ENCODE data around the gene NEU1. TPM values are rescaled to one million over a fixed set of nuclear protein-coding genes. Genes with fewer than 3 reads are reported as not detected.
"Not testable (repeated sequence)": the region's sequence is repeated elsewhere in the genome, so short reads cannot be mapped to it uniquely, and the experiment has no call there.

The NEU1 gene
- total and polyA plus RNA-seq, 2 donors = 20.8 to 21.9 TPM

DNA sequence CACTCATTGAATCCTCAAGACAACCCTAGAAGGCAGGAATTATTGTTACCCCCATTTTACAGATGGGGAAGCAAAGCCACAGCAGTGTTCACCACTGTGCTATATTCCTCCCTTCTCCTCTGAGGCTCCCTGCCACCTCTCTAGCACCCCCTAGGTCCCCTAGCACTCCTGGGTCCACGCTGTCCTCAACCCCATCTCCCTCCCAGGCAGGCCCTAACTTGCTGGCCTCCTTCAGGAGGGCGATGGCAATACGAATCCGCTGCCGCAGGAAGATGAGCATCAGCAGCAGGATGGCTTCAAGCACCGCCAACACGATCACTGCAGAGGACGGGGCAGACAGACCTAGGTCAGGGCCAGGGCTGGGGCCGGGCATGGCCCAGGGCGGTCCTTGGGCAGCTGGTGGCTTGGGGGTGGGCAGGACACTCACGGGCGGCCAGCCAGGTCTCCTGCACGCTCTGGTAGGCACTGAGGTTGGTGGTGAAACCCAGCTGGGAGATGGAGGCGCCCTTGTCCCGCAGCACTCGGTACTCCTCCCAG, 7.8 kb upstream of the NEU1 start:
- Histone ChIP-seq H3K27ac (ENCODE audit: low read depth in 1 of 2, low read length in 1 of 2) (no peak overlapping the region), H3K4me1 (ENCODE audit: control insufficient read depth in 2 of 2, insufficient read depth in 2 of 2, low read length in 2 of 2) (peaks cover 0 to 16% of the 10 kb centered on the region in 2 donors), H3K27me3 (ENCODE audit: control insufficient read depth in 2 of 2, insufficient read depth in 1 of 2, low read length in 1 of 2) (no peaks in the 10 kb centered on the region), H3K9me3 (ENCODE audit: control insufficient read depth in 2 of 2, insufficient read depth in 1 of 2, low read length in 1 of 2) (peaks cover 0 to 3% of the 10 kb centered on the region in 2 donors), H3K4me3 (ENCODE audit: low read length in 2 of 2) (no peak overlapping the region), H3K36me3 (ENCODE audit: control insufficient read depth in 2 of 2, insufficient read depth in 2 of 2, low read length in 1 of 2) (no peaks in the 10 kb centered on the region)
- DNase-seq (ENCODE audit: low read depth in 6 of 9, low spot score in 9 of 9) = no peak
- WGBS = 79% methylated on average over 16 of the region's 16 CpGs

DNA sequence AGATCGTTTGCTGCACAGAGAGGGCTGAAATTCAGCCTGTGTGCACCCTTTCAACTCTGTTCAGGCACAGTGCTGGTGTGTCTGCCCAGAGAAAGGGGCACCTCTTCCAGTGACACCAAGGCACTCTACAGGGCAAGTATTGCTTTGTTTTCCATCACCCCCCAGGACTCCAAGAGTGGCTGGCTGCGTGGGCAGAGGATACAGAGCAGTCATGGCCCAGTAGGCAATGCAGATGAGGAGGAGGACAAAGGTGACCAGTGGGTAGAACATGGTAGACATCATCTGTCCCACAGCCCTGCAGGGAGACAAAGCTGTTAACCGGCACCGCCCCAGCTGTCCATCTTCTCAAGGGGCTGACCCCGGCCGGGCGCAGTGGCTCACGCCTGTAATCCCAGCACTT, 6.7 kb upstream of the NEU1 start:
- Histone ChIP-seq H3K27ac (ENCODE audit: low read depth in 1 of 2, low read length in 1 of 2) (no peak overlapping the region), H3K27me3 (ENCODE audit: control insufficient read depth in 2 of 2, insufficient read depth in 1 of 2, low read length in 1 of 2) (no peaks in the 10 kb centered on the region), H3K9me3 (ENCODE audit: control insufficient read depth in 2 of 2, insufficient read depth in 1 of 2, low read length in 1 of 2) (peaks cover 0 to 3% of the 10 kb centered on the region in 2 donors), H3K4me3 (ENCODE audit: low read length in 2 of 2) (no peak overlapping the region), H3K4me1 (ENCODE audit: control insufficient read depth in 2 of 2, insufficient read depth in 2 of 2, low read length in 2 of 2) (peaks cover 3 to 17% of the 10 kb centered on the region in 2 donors), H3K36me3 (ENCODE audit: control insufficient read depth in 2 of 2, insufficient read depth in 2 of 2, low read length in 1 of 2) (no peaks in the 10 kb centered on the region)
- 94% methylated on average over 8 of the region's 8 CpGs for WGBS
- no peak for DNase-seq (ENCODE audit: low read depth in 6 of 9, low spot score in 9 of 9)

DNA sequence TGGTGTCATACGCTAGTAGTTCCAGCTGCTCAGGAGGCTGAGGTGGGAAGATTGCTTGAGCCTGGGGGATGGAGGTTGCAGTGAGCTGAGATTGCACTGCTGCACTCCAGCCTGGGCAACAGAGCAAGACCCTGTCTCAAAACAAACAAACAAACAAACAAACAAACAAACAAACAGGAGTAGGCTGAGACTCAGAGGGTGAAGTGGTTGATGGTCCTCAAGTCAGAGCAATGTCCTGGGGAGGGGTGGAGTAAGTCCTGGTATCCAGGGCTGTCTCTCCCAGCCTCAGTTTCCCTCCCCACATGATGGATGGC, 6.0 kb upstream of the NEU1 start:
- H3K4me3 ChIP-seq (ENCODE audit: low read length in 2 of 2); DNase-seq (ENCODE audit: low read depth in 6 of 9, low spot score in 9 of 9); H3K9me3 ChIP-seq (ENCODE audit: control insufficient read depth in 2 of 2, insufficient read depth in 1 of 2, low read length in 1 of 2); H3K36me3 ChIP-seq (ENCODE audit: control insufficient read depth in 2 of 2, insufficient read depth in 2 of 2, low read length in 1 of 2); H3K27me3 ChIP-seq (ENCODE audit: control insufficient read depth in 2 of 2, insufficient read depth in 1 of 2, low read length in 1 of 2): not testable (repeated sequence)
- peak overlapping the region in 1 of 2 donors; percentile 44 for H3K27ac ChIP-seq (ENCODE audit: low read depth in 1 of 2, low read length in 1 of 2)
- WGBS = 98% methylated on average over 1 of the region's 1 CpG
- H3K4me1 ChIP-seq (ENCODE audit: control insufficient read depth in 2 of 2, insufficient read depth in 2 of 2, low read length in 2 of 2) = peaks cover 5 to 20% of the 10 kb centered on the region in 2 donors

DNA sequence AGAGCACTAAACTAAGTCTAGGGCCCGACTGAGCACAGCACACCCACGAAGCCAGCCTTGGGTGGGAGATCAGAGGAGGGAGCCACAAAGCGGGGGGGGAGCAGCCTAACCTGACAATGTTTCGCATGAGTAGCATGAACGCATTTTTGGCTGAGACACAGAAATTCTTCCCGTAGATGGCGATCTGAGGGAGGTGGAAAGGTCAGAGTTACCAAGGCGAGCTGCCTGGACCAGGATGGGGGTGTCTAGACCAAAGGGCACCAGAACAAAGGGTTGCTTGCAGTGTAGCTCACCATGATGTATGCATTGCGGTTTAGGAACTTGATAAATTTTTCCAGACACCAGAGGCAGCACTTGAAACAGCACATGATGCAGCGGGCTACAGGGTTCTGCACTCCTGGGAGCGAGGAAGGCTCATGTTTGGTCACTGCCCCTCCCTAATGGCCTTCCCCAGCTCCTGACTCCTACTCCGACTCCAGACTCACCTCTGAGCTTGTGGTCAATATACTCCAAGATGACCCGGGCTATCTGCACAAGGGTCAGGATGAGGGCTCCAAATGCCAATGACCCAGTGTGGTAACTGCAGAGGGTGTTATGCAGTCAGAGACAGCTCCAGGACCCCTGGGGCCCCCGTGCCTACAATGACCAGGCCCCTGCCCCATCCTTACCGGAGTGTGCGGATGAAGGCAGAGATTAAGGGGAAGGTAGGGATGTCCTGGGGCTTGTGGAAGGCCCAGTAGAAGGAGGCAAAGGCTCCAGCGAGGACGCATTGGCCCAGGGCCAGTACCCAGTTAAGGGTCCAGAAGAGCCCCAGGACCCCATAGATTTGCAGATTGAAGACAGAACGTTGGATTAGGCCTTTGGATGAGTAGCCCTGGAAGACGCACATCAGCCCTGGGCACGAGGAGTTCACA, 2.8 kb upstream of the NEU1 start:
- Histone ChIP-seq H3K27me3 (ENCODE audit: control insufficient read depth in 2 of 2, insufficient read depth in 1 of 2, low read length in 1 of 2) (no peaks in the 10 kb centered on the region), H3K4me3 (ENCODE audit: low read length in 2 of 2) (no peak overlapping the region), H3K36me3 (ENCODE audit: control insufficient read depth in 2 of 2, insufficient read depth in 2 of 2, low read length in 1 of 2) (peaks cover 0 to 8% of the 10 kb centered on the region in 2 donors), H3K4me1 (ENCODE audit: control insufficient read depth in 2 of 2, insufficient read depth in 2 of 2, low read length in 2 of 2) (peaks cover 12 to 36% of the 10 kb centered on the region in 2 donors), H3K9me3 (ENCODE audit: control insufficient read depth in 2 of 2, insufficient read depth in 1 of 2, low read length in 1 of 2) (peaks cover 0 to 3% of the 10 kb centered on the region in 2 donors), H3K27ac (ENCODE audit: low read depth in 1 of 2, low read length in 1 of 2) (no peak overlapping the region)
- DNase-seq (ENCODE audit: low read depth in 6 of 9, low spot score in 9 of 9) = no peak
- WGBS = 94% methylated on average over 21 of the region's 21 CpGs

DNA sequence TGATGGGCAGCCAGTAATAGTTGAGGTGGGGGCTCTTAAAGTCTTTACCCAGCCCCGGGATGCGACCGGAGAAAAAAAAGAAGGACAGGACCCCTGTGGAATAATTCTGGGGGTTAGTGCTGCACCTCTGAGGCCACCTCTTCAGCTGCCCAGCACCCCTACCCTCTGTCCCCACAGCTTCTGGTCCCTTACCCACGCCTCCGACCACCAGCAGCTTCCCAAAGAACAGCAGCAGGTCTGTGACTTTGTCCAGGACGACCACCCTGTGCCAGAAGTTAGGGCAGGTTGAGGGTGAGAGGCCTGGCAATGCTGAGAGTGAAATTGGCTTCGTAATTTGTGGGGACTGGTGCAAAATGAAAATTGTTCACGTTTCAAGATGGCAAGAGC, 2.2 kb upstream of the NEU1 start:
- no peak overlapping the region for H3K4me3 ChIP-seq (ENCODE audit: low read length in 2 of 2)
- DNase-seq (ENCODE audit: low read depth in 6 of 9, low spot score in 9 of 9) = no peak
- peaks cover 12 to 36% of the 10 kb centered on the region in 2 donors for H3K4me1 ChIP-seq (ENCODE audit: control insufficient read depth in 2 of 2, insufficient read depth in 2 of 2, low read length in 2 of 2)
- H3K36me3 ChIP-seq (ENCODE audit: control insufficient read depth in 2 of 2, insufficient read depth in 2 of 2, low read length in 1 of 2) = peaks cover 6 to 13% of the 10 kb centered on the region in 2 donors
- peaks cover 0 to 3% of the 10 kb centered on the region in 2 donors for H3K9me3 ChIP-seq (ENCODE audit: control insufficient read depth in 2 of 2, insufficient read depth in 1 of 2, low read length in 1 of 2)
- WGBS = 98% methylated on average over 8 of the region's 8 CpGs
- H3K27ac ChIP-seq (ENCODE audit: low read depth in 1 of 2, low read length in 1 of 2) = no peak overlapping the region
- no peaks in the 10 kb centered on the region for H3K27me3 ChIP-seq (ENCODE audit: control insufficient read depth in 2 of 2, insufficient read depth in 1 of 2, low read length in 1 of 2)

- Histone ChIP-seq H3K4me1 (ENCODE audit: control insufficient read depth in 2 of 2, insufficient read depth in 2 of 2, low read length in 2 of 2) (peaks cover 12 to 36% of the 10 kb centered on the region in 2 donors), H3K27ac (ENCODE audit: low read depth in 1 of 2, low read length in 1 of 2) (peak overlapping the region in 1 of 2 donors; percentile 82), H3K36me3 (ENCODE audit: control insufficient read depth in 2 of 2, insufficient read depth in 2 of 2, low read length in 1 of 2) (peaks cover 13 to 20% of the 10 kb centered on the region in 2 donors), H3K4me3 (ENCODE audit: low read length in 2 of 2) (peak overlapping the region; percentile 55 to 68)
- H3K9me3 ChIP-seq (ENCODE audit: control insufficient read depth in 2 of 2, insufficient read depth in 1 of 2, low read length in 1 of 2); H3K27me3 ChIP-seq (ENCODE audit: control insufficient read depth in 2 of 2, insufficient read depth in 1 of 2, low read length in 1 of 2); DNase-seq (ENCODE audit: low read depth in 6 of 9, low spot score in 9 of 9): not testable (repeated sequence)
- 19% methylated on average over 16 of the region's 16 CpGs for WGBS
These were observed 1.5 kb upstream of the NEU1 start for GRCh38 chr6:31864123-31864562.

DNA sequence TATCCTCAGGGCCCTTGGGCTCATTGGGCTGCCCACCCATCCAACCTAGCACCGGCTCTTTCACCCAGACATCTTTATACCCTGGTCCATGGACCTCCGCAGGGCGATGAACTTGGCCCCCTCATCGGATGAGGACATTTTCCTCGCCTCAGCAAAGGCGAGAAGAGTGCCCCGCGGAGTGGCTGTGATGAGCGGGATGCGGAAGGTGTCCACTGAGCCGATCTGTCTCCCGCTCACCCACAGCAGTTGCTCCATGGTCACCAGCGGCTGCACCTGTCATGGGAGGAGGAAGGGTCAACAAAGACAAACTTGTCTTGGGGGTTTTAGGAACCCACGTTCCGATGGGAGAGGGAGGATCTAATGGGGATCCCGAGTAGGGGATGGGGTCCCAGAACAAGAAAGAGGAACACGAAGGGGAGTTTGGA, 690 bp downstream of the NEU1 start:
- H3K27ac ChIP-seq (ENCODE audit: low read depth in 1 of 2, low read length in 1 of 2) = no peak overlapping the region
- peak overlapping the region; percentile 64 to 72 for H3K4me3 ChIP-seq (ENCODE audit: low read length in 2 of 2)
- no peak for DNase-seq (ENCODE audit: low read depth in 6 of 9, low spot score in 9 of 9)
- 58% methylated on average over 17 of the region's 17 CpGs for WGBS
- H3K36me3 ChIP-seq (ENCODE audit: control insufficient read depth in 2 of 2, insufficient read depth in 2 of 2, low read length in 1 of 2) = peaks cover 25 to 27% of the 10 kb centered on the region in 2 donors
- peaks cover 12 to 33% of the 10 kb centered on the region in 2 donors for H3K4me1 ChIP-seq (ENCODE audit: control insufficient read depth in 2 of 2, insufficient read depth in 2 of 2, low read length in 2 of 2)
- peaks cover 0 to 3% of the 10 kb centered on the region in 2 donors for H3K9me3 ChIP-seq (ENCODE audit: control insufficient read depth in 2 of 2, insufficient read depth in 1 of 2, low read length in 1 of 2)
- H3K27me3 ChIP-seq (ENCODE audit: control insufficient read depth in 2 of 2, insufficient read depth in 1 of 2, low read length in 1 of 2) = no peaks in the 10 kb centered on the region

- no peaks in the 10 kb centered on the region for H3K27me3 ChIP-seq (ENCODE audit: control insufficient read depth in 2 of 2, insufficient read depth in 1 of 2, low read length in 1 of 2)
- H3K9me3 ChIP-seq (ENCODE audit: control insufficient read depth in 2 of 2, insufficient read depth in 1 of 2, low read length in 1 of 2) = peaks cover 0 to 3% of the 10 kb centered on the region in 2 donors
- 94% methylated on average over 7 of the region's 7 CpGs for WGBS
- no peak for DNase-seq (ENCODE audit: low read depth in 6 of 9, low spot score in 9 of 9)
- H3K4me3 ChIP-seq (ENCODE audit: low read length in 2 of 2) = no peak overlapping the region
- H3K27ac ChIP-seq (ENCODE audit: low read depth in 1 of 2, low read length in 1 of 2) = no peak overlapping the region
- peaks cover 25 to 27% of the 10 kb centered on the region in 2 donors for H3K36me3 ChIP-seq (ENCODE audit: control insufficient read depth in 2 of 2, insufficient read depth in 2 of 2, low read length in 1 of 2)
- peaks cover 12 to 33% of the 10 kb centered on the region in 2 donors for H3K4me1 ChIP-seq (ENCODE audit: control insufficient read depth in 2 of 2, insufficient read depth in 2 of 2, low read length in 2 of 2)
These were observed 1.5 kb downstream of the NEU1 start for GRCh38 chr6:31861150-31861549.

GRCh38 chr6:31860349-31860748, 2.3 kb downstream of the NEU1 start:
- 98% methylated on average over 13 of the region's 13 CpGs for WGBS
- Histone ChIP-seq H3K9me3 (ENCODE audit: control insufficient read depth in 2 of 2, insufficient read depth in 1 of 2, low read length in 1 of 2) (no peaks in the 10 kb centered on the region), H3K4me1 (ENCODE audit: control insufficient read depth in 2 of 2, insufficient read depth in 2 of 2, low read length in 2 of 2) (peaks cover 12 to 32% of the 10 kb centered on the region in 2 donors), H3K27ac (ENCODE audit: low read depth in 1 of 2, low read length in 1 of 2) (no peak overlapping the region), H3K36me3 (ENCODE audit: control insufficient read depth in 2 of 2, insufficient read depth in 2 of 2, low read length in 1 of 2) (peaks cover 25 to 27% of the 10 kb centered on the region in 2 donors), H3K4me3 (ENCODE audit: low read length in 2 of 2) (no peak overlapping the region), H3K27me3 (ENCODE audit: control insufficient read depth in 2 of 2, insufficient read depth in 1 of 2, low read length in 1 of 2) (no peaks in the 10 kb centered on the region)
- DNase-seq (ENCODE audit: low read depth in 6 of 9, low spot score in 9 of 9) = no peak
